ENCODE data around the gene OMP. TPM values are rescaled to one million over a fixed set of nuclear protein-coding genes. Genes with fewer than 3 reads are reported as not detected.

Gene OMP
- total RNA-seq, 2 experiments from 2014 or later: not detected

GRCh38 chr11:77055913-77056312, 46.7 kb upstream of the OMP start:
- Mint-ChIP-seq H3K27me3 (no peaks in the 10 kb centered on the region), H3K36me3 (ENCODE audit: low read depth) (no peaks in the 10 kb centered on the region), H3K9me3 (peaks cover 10% of the 10 kb centered on the region), H3K4me3 (no peak overlapping the region), H3K4me1 (ENCODE audit: low read depth) (no peaks in the 10 kb centered on the region), H3K27ac (no peak overlapping the region)
- DNase-seq (no peak), ATAC-seq (no peak)
- intact Hi-C loops (cut with micrococcal nuclease): no loop called here
- no peak for TF ChIP-seq CTCF (IDR thresholded peaks at IDR 0.05)
- ChIA-PET POLR2A (no interaction called here), CTCF (interaction anchor here (1.6 to 1.9 kb wide), 2 partner anchors 36 to 71 kb away, joined by 6 read pairs; no protein-coding TSS in a partner anchor)

- POLR2A ChIA-PET: interaction anchor here (0.5 kb wide), 1 partner anchor 1941 kb away, joined by 3 read pairs; no protein-coding TSS in a partner anchor
Measured at GRCh38 chr11:77056814-77057402, 45.7 kb upstream of the OMP start.

GRCh38 chr11:77057938-77058474, 44.6 kb upstream of the OMP start:
- Mint-ChIP-seq H3K4me3 (no peak overlapping the region), H3K9me3 (peaks cover 15% of the 10 kb centered on the region), H3K4me1 (ENCODE audit: low read depth) (no peaks in the 10 kb centered on the region), H3K36me3 (ENCODE audit: low read depth) (no peaks in the 10 kb centered on the region), H3K27me3 (no peaks in the 10 kb centered on the region), H3K27ac (no peak overlapping the region)
- TF ChIP-seq CTCF (IDR thresholded peaks at IDR 0.05): no peak
- CTCF ChIA-PET: interaction anchor here (1.0 to 1.6 kb wide), 3 partner anchors 10 to 138 kb away, joined by 3 to 6 read pairs (median 5); no protein-coding TSS in a partner anchor
- intact Hi-C loops (cut with micrococcal nuclease): no loop called here
- POLR2A ChIA-PET: interaction anchor here (0.9 kb wide), 1 partner anchor 33 kb away, joined by 3 read pairs; no protein-coding TSS in a partner anchor
- ATAC-seq (no peak), DNase-seq (no peak)

More at GRCh38 chr11:77056814-77057402, 45.7 kb upstream of the OMP start:
- H3K27ac Mint-ChIP-seq: no peak overlapping the region
- H3K9me3 Mint-ChIP-seq: peaks cover 15% of the 10 kb centered on the region
- ATAC-seq: no peak
- DNase-seq: no peak
- no peak for TF ChIP-seq CTCF (IDR thresholded peaks at IDR 0.05)
- H3K4me1 Mint-ChIP-seq (ENCODE audit: low read depth): no peaks in the 10 kb centered on the region
- H3K4me3 Mint-ChIP-seq: no peak overlapping the region
- H3K27me3 Mint-ChIP-seq: no peaks in the 10 kb centered on the region
- no peaks in the 10 kb centered on the region for H3K36me3 Mint-ChIP-seq (ENCODE audit: low read depth)
- CTCF ChIA-PET: interaction anchor here (1.9 kb wide), 1 partner anchor 35 kb away, joined by 6 read pairs; no protein-coding TSS in a partner anchor
- intact Hi-C loops (cut with micrococcal nuclease): no loop called here

GRCh38 chr11:77058900-77059299, 43.7 kb upstream of the OMP start:
- no peak overlapping the region for H3K4me3 Mint-ChIP-seq
- no peak for ATAC-seq
- DNase-seq: no peak
- intact Hi-C loops (cut with micrococcal nuclease): no loop called here
- ChIA-PET CTCF (interaction anchor here (1.0 to 1.6 kb wide), 2 partner anchors 11 to 139 kb away, joined by 3 to 5 read pairs; no protein-coding TSS in a partner anchor), POLR2A (no interaction called here)
- peaks cover 15% of the 10 kb centered on the region for H3K9me3 Mint-ChIP-seq
- no peaks in the 10 kb centered on the region for H3K36me3 Mint-ChIP-seq (ENCODE audit: low read depth)
- TF ChIP-seq CTCF (IDR thresholded peaks at IDR 0.05): no peak
- H3K4me1 Mint-ChIP-seq (ENCODE audit: low read depth): no peaks in the 10 kb centered on the region
- H3K27me3 Mint-ChIP-seq: no peaks in the 10 kb centered on the region
- H3K27ac Mint-ChIP-seq: no peak overlapping the region

GRCh38 chr11:77059806-77060205, 42.8 kb upstream of the OMP start:
- Mint-ChIP-seq H3K36me3 (ENCODE audit: low read depth) (no peaks in the 10 kb centered on the region), H3K4me3 (no peak overlapping the region), H3K27ac (no peak overlapping the region), H3K27me3 (no peaks in the 10 kb centered on the region), H3K9me3 (peaks cover 15% of the 10 kb centered on the region), H3K4me1 (ENCODE audit: low read depth) (no peaks in the 10 kb centered on the region)
- no peak for TF ChIP-seq CTCF (IDR thresholded peaks at IDR 0.05)
- ChIA-PET CTCF (no interaction called here), POLR2A (no interaction called here)
- DNase-seq (no peak), ATAC-seq (no peak)
- intact Hi-C loops (cut with micrococcal nuclease): no loop called here

Data from activated CD8-positive, alpha-beta T cell treated with anti-CD3 and anti-CD28 coated beads for 36 hours (primary cell).